Measurements from ENCODE around the gene CAVIN4.

The CAVIN4 gene

DNA sequence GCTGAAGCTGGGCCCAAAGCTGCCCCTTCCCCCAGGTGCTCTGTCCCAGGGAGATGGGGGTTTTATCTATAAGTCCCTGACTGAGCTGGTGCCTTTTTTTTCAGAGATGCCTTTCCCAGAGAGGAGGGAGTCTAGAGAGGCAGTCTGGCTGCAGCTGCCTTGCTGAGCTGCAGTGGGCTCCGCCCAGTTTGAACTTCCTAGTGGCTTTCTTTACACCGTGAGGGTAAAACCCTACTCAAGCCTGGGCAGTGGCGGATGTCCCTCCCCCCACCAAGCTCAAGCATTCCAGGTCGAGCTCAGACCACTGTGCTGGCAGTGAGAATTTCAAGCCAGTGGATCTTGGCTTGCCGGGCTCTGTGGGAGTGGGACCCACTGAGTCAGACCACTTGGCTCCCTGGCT lies 41.3 kb downstream of the CAVIN4 start:
- no peak for DNase-seq (ENCODE audit: extremely low read depth, insufficient read length)
- TF ChIP-seq, protein P1, sequence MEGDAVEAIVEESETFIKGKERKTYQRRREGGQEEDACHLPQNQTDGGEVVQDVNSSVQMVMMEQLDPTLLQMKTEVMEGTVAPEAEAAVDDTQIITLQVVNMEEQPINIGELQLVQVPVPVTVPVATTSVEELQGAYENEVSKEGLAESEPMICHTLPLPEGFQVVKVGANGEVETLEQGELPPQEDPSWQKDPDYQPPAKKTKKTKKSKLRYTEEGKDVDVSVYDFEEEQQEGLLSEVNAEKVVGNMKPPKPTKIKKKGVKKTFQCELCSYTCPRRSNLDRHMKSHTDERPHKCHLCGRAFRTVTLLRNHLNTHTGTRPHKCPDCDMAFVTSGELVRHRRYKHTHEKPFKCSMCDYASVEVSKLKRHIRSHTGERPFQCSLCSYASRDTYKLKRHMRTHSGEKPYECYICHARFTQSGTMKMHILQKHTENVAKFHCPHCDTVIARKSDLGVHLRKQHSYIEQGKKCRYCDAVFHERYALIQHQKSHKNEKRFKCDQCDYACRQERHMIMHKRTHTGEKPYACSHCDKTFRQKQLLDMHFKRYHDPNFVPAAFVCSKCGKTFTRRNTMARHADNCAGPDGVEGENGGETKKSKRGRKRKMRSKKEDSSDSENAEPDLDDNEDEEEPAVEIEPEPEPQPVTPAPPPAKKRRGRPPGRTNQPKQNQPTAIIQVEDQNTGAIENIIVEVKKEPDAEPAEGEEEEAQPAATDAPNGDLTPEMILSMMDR (IDR thresholded peaks at IDR 0.05; ENCODE audit: insufficient read depth, low read length, poor library complexity, severe bottlenecking), result no peak
- Histone ChIP-seq H3K27me3 (replicated peaks; ENCODE audit: control insufficient read depth, insufficient read depth, low read length) (no peaks in the 10 kb centered on the region), H3K36me3 (ENCODE audit: control insufficient read depth, insufficient read depth, low read length) (no peaks in the 10 kb centered on the region), H3K4me3 (replicated peaks; ENCODE audit: low read depth, low read length) (no peak overlapping the region)

GRCh38 chr9:100619665-100620064 lies 41.8 kb downstream of the CAVIN4 start:
- TF ChIP-seq, protein P1 (IDR thresholded peaks at IDR 0.05; ENCODE audit: insufficient read depth, low read length, poor library complexity, severe bottlenecking), result no peak
- Histone ChIP-seq H3K27me3 (replicated peaks; ENCODE audit: control insufficient read depth, insufficient read depth, low read length) (no peaks in the 10 kb centered on the region), H3K4me3 (replicated peaks; ENCODE audit: low read depth, low read length) (no peak overlapping the region), H3K36me3 (ENCODE audit: control insufficient read depth, insufficient read depth, low read length) (no peaks in the 10 kb centered on the region)
- DNase-seq (ENCODE audit: extremely low read depth, insufficient read length), result no peak

- H3K4me3 ChIP-seq (replicated peaks; ENCODE audit: low read depth, low read length), result no peak overlapping the region
- no peaks in the 10 kb centered on the region for H3K36me3 ChIP-seq (ENCODE audit: control insufficient read depth, insufficient read depth, low read length)
- DNase-seq (ENCODE audit: extremely low read depth, insufficient read length), result no peak
- H3K27me3 ChIP-seq (replicated peaks; ENCODE audit: control insufficient read depth, insufficient read depth, low read length), result no peaks in the 10 kb centered on the region
- TF ChIP-seq, protein P1 (IDR thresholded peaks at IDR 0.05; ENCODE audit: insufficient read depth, low read length, poor library complexity, severe bottlenecking), result no peak
Observed at GRCh38 chr9:100623969-100624368, 46.1 kb downstream of the CAVIN4 start.

GRCh38 chr9:100626949-100627348 lies 49.1 kb downstream of the CAVIN4 start:
- no peaks in the 10 kb centered on the region for H3K27me3 ChIP-seq (replicated peaks; ENCODE audit: control insufficient read depth, insufficient read depth, low read length)
- TF ChIP-seq, protein P1 (IDR thresholded peaks at IDR 0.05; ENCODE audit: insufficient read depth, low read length, poor library complexity, severe bottlenecking), result no peak
- H3K36me3 ChIP-seq (ENCODE audit: control insufficient read depth, insufficient read depth, low read length), result no peaks in the 10 kb centered on the region
- no peak overlapping the region for H3K4me3 ChIP-seq (replicated peaks; ENCODE audit: low read depth, low read length)
- no peak for DNase-seq (ENCODE audit: extremely low read depth, insufficient read length)

DNA sequence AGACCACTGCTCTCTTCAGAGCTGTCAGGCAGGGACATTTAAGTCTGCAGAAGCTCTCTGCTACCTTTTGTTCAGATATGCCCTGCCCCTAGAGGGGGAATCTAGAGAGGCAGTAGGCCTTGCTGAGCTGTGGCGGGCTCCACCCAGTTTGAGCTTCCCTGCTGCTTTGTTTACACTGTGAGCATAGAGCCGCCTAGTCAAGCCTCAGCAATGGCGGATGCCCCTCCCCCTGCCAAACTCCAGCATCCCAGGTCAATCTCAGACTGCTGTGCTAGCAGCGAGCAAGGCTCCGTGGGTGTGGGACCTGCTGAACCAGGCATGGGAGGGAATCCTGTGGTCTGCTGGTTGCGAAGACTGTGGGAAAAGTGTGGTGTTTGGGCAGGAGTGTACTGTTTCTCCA lies 59.9 kb downstream of the CAVIN4 start:
- TF ChIP-seq, protein P1 (IDR thresholded peaks at IDR 0.05; ENCODE audit: insufficient read depth, low read length, poor library complexity, severe bottlenecking), result no peak
- H3K4me3 ChIP-seq (replicated peaks; ENCODE audit: low read depth, low read length), result no peak overlapping the region
- H3K27me3 ChIP-seq (replicated peaks; ENCODE audit: control insufficient read depth, insufficient read depth, low read length), result no peaks in the 10 kb centered on the region
- no peaks in the 10 kb centered on the region for H3K36me3 ChIP-seq (ENCODE audit: control insufficient read depth, insufficient read depth, low read length)
- no peak for DNase-seq (ENCODE audit: extremely low read depth, insufficient read length)
